Uterus (tissue), 4 donors: ENCODE results near the gene KDM4C. TPM values are rescaled to one million over a fixed set of nuclear protein-coding genes. Genes with fewer than 3 reads are reported as not detected.
"Not testable (repeated sequence)": the region's sequence is repeated elsewhere in the genome, so short reads cannot be mapped to it uniquely, and the experiment has no call there.

Experiments used
- DNase-seq, 2 donors: peaks; one replicate each; pipeline ENCODE4 v3.0.0-alpha.2; 2019 to 2020
- H3K27ac ChIP-seq, 2 donors: fragments of 200-600 bp; sonication (generic); 1 replicate in 1 of 2; 2 replicates in 1 of 2; pipeline ENCODE4 v1.5.1; 2016 to 2018
- H3K27me3 ChIP-seq, 2 donors: fragments of 200-600 bp; sonication (generic); one replicate each; pipeline ENCODE4 v1.5.1; 2018 to 2019; ENCODE audit warnings: control low read depth in 1 of 2
- H3K36me3 ChIP-seq, 2 donors: fragments of 200-600 bp; sonication (generic); one replicate each; pipeline ENCODE4 v1.5.1; 2019; ENCODE audit warnings: control low read depth in 1 of 2
- H3K4me1 ChIP-seq, 2 donors: fragments of 200-600 bp; sonication (generic); one replicate each; pipeline ENCODE4 v1.5.1; 2018 to 2019; ENCODE audit warnings: control low read depth in 1 of 2
- H3K4me3 ChIP-seq, 2 donors: fragments of 200-600 bp; sonication (generic); 1 replicate in 1 of 2; 2 replicates in 1 of 2; pipeline ENCODE4 v1.5.1; 2018 to 2019; ENCODE audit warnings: mild to moderate bottlenecking in 1 of 2
- H3K9me3 ChIP-seq, 2 donors: fragments of 200-600 bp; sonication (generic); one replicate each; pipeline ENCODE4 v1.5.1; 2019; ENCODE audit warnings: control low read depth in 1 of 2
- CTCF ChIP-seq, 4 experiments: fragments of 200-600 bp in 2 of 4; fragments of 450-650 bp in 2 of 4; sonication (generic) in 2 of 4; IDR thresholded peaks; one replicate each; pipeline ENCODE4 v1.5.1; 2016 to 2019; ENCODE audit warnings: antibody characterized with exemption in 4 of 4, mild to moderate bottlenecking in 2 of 4, moderate library complexity in 1 of 4
- POLR2A ChIP-seq, 2 donors: fragments of 450-650 bp; IDR thresholded peaks; one replicate each; pipeline ENCODE4 v1.6.1; 2016; ENCODE audit warnings: antibody characterized with exemption in 2 of 2, mild to moderate bottlenecking in 1 of 2, moderate library complexity in 1 of 2
- intact Hi-C: fragments of 100-400 bp; cut with DNase I; formaldehyde crosslinking; loops from one replicate; pipeline ENCODE4 v1.15.1; 2023; ENCODE audit warnings: low total_unique reads
- total RNA-seq, 4 donors: library from RNA; depleted of rRNA in 3 of 4; stranded (reverse); fragments of >200 nt in 3 of 4; gene quantifications; one replicate each; pipeline versions ENCODE4 v1.1.0 to v1.2.4, GENCODE V29; 2014 to 2023
- donor health status: DM: yes; HTN: yes; CAD: no.

The KDM4C gene
- total RNA-seq, 4 donors from 2014 or later: 29.1 to 61.4 (median 45.5) TPM

- TF ChIP-seq POLR2A (IDR thresholded peaks at IDR 0.05) (no peak), CTCF (IDR thresholded peaks at IDR 0.05) (no peak)
- Histone ChIP-seq H3K36me3 (no peaks in the 10 kb centered on the region), H3K27ac (no peak overlapping the region), H3K4me1 (no peaks in the 10 kb centered on the region), H3K27me3 (no peaks in the 10 kb centered on the region), H3K9me3 (no peaks in the 10 kb centered on the region), H3K4me3 (no peak overlapping the region)
- no peak for DNase-seq
- intact Hi-C loops: no loop called here
These were observed 22.4 kb upstream of the KDM4C start for GRCh38 chr9:6735422-6735821.

GRCh38 chr9:6739218-6739617 is 18.6 kb upstream of the KDM4C start:
- H3K27ac ChIP-seq: no peak overlapping the region
- H3K36me3 ChIP-seq: no peaks in the 10 kb centered on the region
- H3K4me3 ChIP-seq: no peak overlapping the region
- no peaks in the 10 kb centered on the region for H3K4me1 ChIP-seq
- DNase-seq: no peak
- no peaks in the 10 kb centered on the region for H3K27me3 ChIP-seq
- intact Hi-C loops: no loop called here
- no peaks in the 10 kb centered on the region for H3K9me3 ChIP-seq
- no peak for TF ChIP-seq POLR2A (IDR thresholded peaks at IDR 0.05)
- peak in 1 of 4 experiments; percentile 3 for TF ChIP-seq CTCF (IDR thresholded peaks at IDR 0.05)

- H3K4me3 ChIP-seq, intact Hi-C loops, H3K27me3 ChIP-seq, H3K9me3 ChIP-seq, H3K27ac ChIP-seq, DNase-seq, H3K4me1 ChIP-seq, H3K36me3 ChIP-seq: not testable (repeated sequence)
These were observed 8.9 kb upstream of the KDM4C start for GRCh38 chr9:6748861-6749260.

GRCh38 chr9:6754861-6755260 is 2.9 kb upstream of the KDM4C start:
- H3K36me3 ChIP-seq, H3K27ac ChIP-seq, intact Hi-C loops, DNase-seq, H3K4me1 ChIP-seq, H3K4me3 ChIP-seq, H3K27me3 ChIP-seq, H3K9me3 ChIP-seq: not testable (repeated sequence)

GRCh38 chr9:6757132-6757455 is 679 bp upstream of the KDM4C start:
- Histone ChIP-seq H3K4me3 (peak overlapping the region; percentile 82), H3K27ac (peak overlapping the region; percentile 92 to 97), H3K36me3 (no peaks in the 10 kb centered on the region), H3K27me3 (no peaks in the 10 kb centered on the region), H3K4me1 (peaks cover 0 to 3% of the 10 kb centered on the region in 2 donors), H3K9me3 (no peaks in the 10 kb centered on the region)
- DNase-seq: no peak
- intact Hi-C loops: no loop called here
- TF ChIP-seq CTCF (IDR thresholded peaks at IDR 0.05) (no peak), POLR2A (IDR thresholded peaks at IDR 0.05) (no peak)

- Histone ChIP-seq H3K36me3 (no peaks in the 10 kb centered on the region), H3K27ac (peak overlapping the region; percentile 92 to 97), H3K4me3 (peak overlapping the region; percentile 82), H3K4me1 (peaks cover 0 to 3% of the 10 kb centered on the region in 2 donors), H3K9me3 (no peaks in the 10 kb centered on the region), H3K27me3 (no peaks in the 10 kb centered on the region)
- DNase-seq: no peak
- intact Hi-C loops: no loop called here
- no peak for TF ChIP-seq POLR2A (IDR thresholded peaks at IDR 0.05)
- no peak for TF ChIP-seq CTCF (IDR thresholded peaks at IDR 0.05)
These were observed 400 bp downstream of the KDM4C start for GRCh38 chr9:6758248-6758497.
